Peyer's patch (tissue), 4 donors: ENCODE data around the gene HNRNPR.

ENCODE experiments used
- POLR2A ChIP-seq, 2 donors: fragments of 450-650 bp; IDR thresholded peaks; one replicate each; pipeline ENCODE4 v1.5.1; 2017; ENCODE audit warnings: antibody characterized with exemption in 2 of 2, mild to moderate bottlenecking in 2 of 2, moderate library complexity in 2 of 2
- TF ChIP-seq, protein P1 (sequence below), 6 experiments: fragments of 450-650 bp in 4 of 6; fragments of 200-600 bp in 2 of 6; sonication (generic) in 1 of 6; IDR thresholded peaks; one replicate each; pipeline ENCODE4 v1.5.1; 2017 to 2019; ENCODE audit warnings: antibody characterized with exemption in 6 of 6, mild to moderate bottlenecking in 3 of 6, moderate library complexity in 1 of 6

GRCh38 chr1:23344111-23344986 is at the start of gene HNRNPR:
- TF ChIP-seq, protein P1, sequence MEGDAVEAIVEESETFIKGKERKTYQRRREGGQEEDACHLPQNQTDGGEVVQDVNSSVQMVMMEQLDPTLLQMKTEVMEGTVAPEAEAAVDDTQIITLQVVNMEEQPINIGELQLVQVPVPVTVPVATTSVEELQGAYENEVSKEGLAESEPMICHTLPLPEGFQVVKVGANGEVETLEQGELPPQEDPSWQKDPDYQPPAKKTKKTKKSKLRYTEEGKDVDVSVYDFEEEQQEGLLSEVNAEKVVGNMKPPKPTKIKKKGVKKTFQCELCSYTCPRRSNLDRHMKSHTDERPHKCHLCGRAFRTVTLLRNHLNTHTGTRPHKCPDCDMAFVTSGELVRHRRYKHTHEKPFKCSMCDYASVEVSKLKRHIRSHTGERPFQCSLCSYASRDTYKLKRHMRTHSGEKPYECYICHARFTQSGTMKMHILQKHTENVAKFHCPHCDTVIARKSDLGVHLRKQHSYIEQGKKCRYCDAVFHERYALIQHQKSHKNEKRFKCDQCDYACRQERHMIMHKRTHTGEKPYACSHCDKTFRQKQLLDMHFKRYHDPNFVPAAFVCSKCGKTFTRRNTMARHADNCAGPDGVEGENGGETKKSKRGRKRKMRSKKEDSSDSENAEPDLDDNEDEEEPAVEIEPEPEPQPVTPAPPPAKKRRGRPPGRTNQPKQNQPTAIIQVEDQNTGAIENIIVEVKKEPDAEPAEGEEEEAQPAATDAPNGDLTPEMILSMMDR (IDR thresholded peaks at IDR 0.05), result peak in 3 of 6 experiments; percentile 21 to 34 (median 28)
- peak; percentile 71 to 79 for TF ChIP-seq POLR2A (IDR thresholded peaks at IDR 0.05)
